Stimulated activated CD8-positive, alpha-beta memory T cell treated with anti-CD3 and anti-CD28 coated beads, Interleukin-12 subunit alpha, Interleukin-12 subunit beta, amount 100 ng/mL, for 24 hours (primary cell): ENCODE data around the gene SPINK1.
"Not testable (repeated sequence)": the region's sequence is repeated elsewhere in the genome, so short reads cannot be mapped to it uniquely, and the experiment has no call there.

ENCODE experiments used
- DNase-seq: peaks from one replicate; pipeline ENCODE4 v3.0.0-alpha.2; 2020; ENCODE audit errors: extremely low read depth

The SPINK1 gene

GRCh38 chr5:147809830-147810666 is 21.4 kb downstream of the SPINK1 start:
- DNase-seq, result no peak

GRCh38 chr5:147805030-147805454 is 26.4 kb downstream of the SPINK1 start:
- DNase-seq, result no peak

DNA sequence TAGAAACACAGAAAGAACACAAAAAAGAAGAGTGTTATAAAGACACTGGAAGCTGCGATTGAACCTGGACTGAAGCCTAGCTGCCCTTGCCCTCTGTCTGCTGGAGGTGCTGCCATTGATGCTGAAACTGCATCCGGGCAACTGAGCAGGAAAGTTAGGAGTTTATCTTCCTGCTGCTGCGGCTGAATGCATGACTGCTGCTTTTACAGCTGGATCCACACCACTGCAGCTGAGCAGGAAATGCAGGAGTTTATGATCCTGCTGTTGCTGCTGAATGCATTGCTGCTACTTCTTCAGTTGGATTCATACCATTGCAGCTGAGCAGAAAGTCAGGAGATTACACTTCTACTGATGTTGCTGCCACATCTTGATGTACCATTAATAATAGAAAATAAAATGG is 27.1 kb downstream of the SPINK1 start:
- no peak for DNase-seq

DNA sequence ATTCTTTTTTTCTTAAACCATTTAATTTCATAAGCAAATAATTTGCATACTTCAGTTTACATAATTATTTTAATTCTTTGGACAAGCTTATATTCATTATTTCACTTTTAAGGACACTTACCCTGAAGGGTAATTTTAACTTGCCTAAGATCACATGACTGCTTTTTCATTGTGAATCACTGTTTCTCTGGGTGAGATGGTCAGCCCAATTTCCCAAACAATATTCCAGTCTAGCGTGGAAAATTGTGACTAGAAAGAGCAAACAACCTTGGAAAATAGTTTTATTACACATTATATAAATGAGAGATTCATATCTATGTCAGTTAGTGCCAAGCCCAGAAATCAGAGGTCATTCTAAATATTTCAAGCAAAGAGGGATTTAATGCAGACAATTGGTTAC is 27.5 kb downstream of the SPINK1 start:
- no peak for DNase-seq

- DNase-seq, result not testable (repeated sequence)
Observed at GRCh38 chr5:147803161-147803560, 28.3 kb downstream of the SPINK1 start.

- DNase-seq, result no peak
Observed at GRCh38 chr5:147801461-147801860, 30.0 kb downstream of the SPINK1 start.

DNA sequence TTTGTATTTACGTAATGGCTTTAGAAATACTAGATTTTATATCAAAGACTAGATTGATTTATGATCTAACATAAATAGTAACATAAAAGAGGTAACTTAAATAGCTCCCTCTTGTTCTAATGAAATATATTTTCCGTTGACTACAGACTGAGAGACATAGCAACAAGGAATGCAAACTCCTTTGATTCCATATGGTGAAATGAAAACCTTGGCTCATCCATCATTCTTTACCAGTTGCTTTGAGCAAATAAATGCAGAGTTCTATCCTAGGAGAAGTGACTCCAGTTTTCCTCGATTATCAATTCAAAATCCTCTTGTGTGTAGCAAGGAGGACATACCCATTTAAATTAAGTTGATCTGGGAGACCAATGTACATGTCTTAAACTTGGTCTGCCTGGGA is 31.0 kb downstream of the SPINK1 start:
- no peak for DNase-seq

- DNase-seq, result no peak
Observed at GRCh38 chr5:147796556-147797308, 34.7 kb downstream of the SPINK1 start.

DNA sequence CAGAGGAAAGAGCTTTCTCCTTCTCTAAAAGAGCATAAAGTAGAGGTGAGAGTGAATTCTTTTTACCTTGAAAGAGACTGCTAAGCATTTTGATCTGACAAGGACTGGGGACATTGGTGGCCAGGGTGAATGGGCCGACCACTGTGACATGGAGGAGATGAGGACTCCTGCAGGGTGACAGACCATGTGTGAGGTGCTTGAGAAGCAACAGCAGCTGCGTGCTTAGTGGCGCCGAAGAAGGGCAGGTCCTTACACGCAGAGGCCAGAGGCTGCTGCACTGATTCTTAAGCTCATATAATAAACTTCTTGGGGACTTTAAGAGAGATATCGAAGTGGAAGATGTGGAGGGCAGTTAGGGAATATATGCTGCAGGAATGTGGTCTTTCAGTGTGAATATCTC is 40.3 kb downstream of the SPINK1 start:
- DNase-seq, result no peak

- DNase-seq, result no peak
Observed at GRCh38 chr5:147789820-147790219, 41.7 kb downstream of the SPINK1 start.

GRCh38 chr5:147788023-147788422 is 43.4 kb downstream of the SPINK1 start:
- no peak for DNase-seq

GRCh38 chr5:147786142-147786541 is 45.3 kb downstream of the SPINK1 start:
- no peak for DNase-seq

- no peak for DNase-seq
Observed at GRCh38 chr5:147784146-147784987, 47.1 kb downstream of the SPINK1 start.

GRCh38 chr5:147782110-147783028 is 49.1 kb downstream of the SPINK1 start, which contains the start of gene JAKMIP2:
Gene JAKMIP2 (minus strand): TSS chr5:147782728. CDS start chr5:147671806, 110,922 bp downstream.
- DNase-seq, result peak; percentile 53

- DNase-seq, result no peak
Observed at GRCh38 chr5:147780924-147781573, 50.4 kb downstream of the SPINK1 start.

DNA sequence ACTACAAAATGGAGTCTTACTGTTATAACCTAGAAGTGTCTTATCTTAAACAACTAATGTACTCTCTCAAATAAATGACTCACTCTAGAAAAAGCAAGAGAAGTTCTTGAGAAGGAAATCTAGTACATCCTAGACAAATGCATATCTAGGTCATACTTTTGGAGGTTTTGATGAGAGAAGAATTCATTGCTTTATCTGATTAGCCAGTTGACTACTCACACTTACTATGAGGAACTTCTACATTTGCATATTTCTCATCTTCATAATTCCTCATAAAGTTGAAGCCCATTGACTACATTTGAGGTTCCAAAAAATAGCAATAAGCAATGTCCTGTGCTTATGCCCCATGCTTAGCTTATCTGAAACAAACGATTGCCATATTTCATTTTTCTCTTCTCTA is 51.8 kb downstream of the SPINK1 start:
- DNase-seq, result no peak

GRCh38 chr5:147776989-147777388 is 54.5 kb downstream of the SPINK1 start:
- DNase-seq, result no peak
